Neural progenitor cell (in vitro differentiated cells): ENCODE measurements around the gene MYOZ3.

Source experiments
- CTCF ChIP-seq: fragments of 200-600 bp; sonication (generic); IDR thresholded peaks from 2 replicates; pipeline ENCODE4 v1.5.1; 2017; ENCODE audit warnings: antibody characterized with exemption, mild to moderate bottlenecking
- EZH2 ChIP-seq: fragments of 200-600 bp; sonication (generic); IDR thresholded peaks from 2 replicates; pipeline ENCODE4 v1.6.1; 2017; ENCODE audit warnings: antibody characterized with exemption, mild to moderate bottlenecking, moderate library complexity

- TF ChIP-seq CTCF, result no peak
- no peak for TF ChIP-seq EZH2
Observed at GRCh38 chr5:150616024-150616470, 45.0 kb upstream of the MYOZ3 start.
